Kidney epithelial cell (primary cell): ENCODE measurements around the gene SEPTIN12. TPM values are rescaled to one million over a fixed set of nuclear protein-coding genes. Genes with fewer than 3 reads are reported as not detected.

Experiments used
- DNase-seq: peaks from one replicate; pipeline ENCODE4 v3.0.0-alpha.2; 2010; ENCODE audit warnings: low read depth
- H3K27me3 ChIP-seq: 2 replicates; pipeline ENCODE4 v1.6.0; 2011; ENCODE audit warnings: low read length; ENCODE audit not compliant: control insufficient read depth, insufficient read depth
- H3K36me3 ChIP-seq: 2 replicates; pipeline ENCODE4 v1.5.1; 2011; ENCODE audit warnings: low read length; ENCODE audit not compliant: control insufficient read depth, insufficient read depth
- H3K4me3 ChIP-seq: 2 replicates; pipeline ENCODE4 v1.5.1; 2011; ENCODE audit warnings: low read depth, mild to moderate bottlenecking, control low read depth, low read length
- CTCF ChIP-seq: IDR thresholded peaks from 2 replicates; pipeline ENCODE4 v1.5.1; 2011; ENCODE audit warnings: mild to moderate bottlenecking, moderate library complexity, low read length, control low read depth, inconsistent platforms; ENCODE audit not compliant: insufficient read depth, poor library complexity, severe bottlenecking
- total RNA-seq: library from RNA; depleted of rRNA; stranded (reverse); fragments of >200 nt; gene quantifications from 2 replicates; pipeline ENCODE4 v1.2.3, GENCODE V29; 2015

The SEPTIN12 gene
- total RNA-seq, 1 donor from 2014 or later, result not detected

DNA sequence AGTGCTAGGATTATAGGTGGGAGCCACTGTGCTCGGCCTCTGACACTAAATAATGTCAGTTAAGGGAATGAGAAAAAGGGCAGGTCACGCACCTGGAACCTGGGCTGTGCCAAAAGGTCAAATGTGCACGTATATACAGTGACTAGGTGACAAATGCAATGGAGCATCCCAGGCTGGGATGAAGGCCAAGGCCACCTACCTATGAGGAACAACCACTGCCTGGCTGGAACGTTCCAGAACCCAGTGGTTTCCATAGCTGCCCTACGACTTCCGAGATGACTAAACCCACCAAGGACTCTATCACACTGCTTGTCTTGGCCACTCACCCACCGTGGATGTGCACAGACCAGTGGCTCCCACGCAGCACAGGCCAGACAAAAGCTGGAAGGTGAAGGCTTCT, 37.2 kb downstream of the SEPTIN12 start:
- Histone ChIP-seq H3K27me3 (no peaks in the 10 kb centered on the region), H3K4me3 (no peak overlapping the region), H3K36me3 (peaks cover 1% of the 10 kb centered on the region)
- no peak for DNase-seq
- no peak for TF ChIP-seq CTCF

- no peak for TF ChIP-seq CTCF
- Histone ChIP-seq H3K36me3 (peaks cover 1% of the 10 kb centered on the region), H3K4me3 (no peak overlapping the region), H3K27me3 (no peaks in the 10 kb centered on the region)
- no peak for DNase-seq
Measured at GRCh38 chr16:4749700-4750257, 38.4 kb downstream of the SEPTIN12 start.

DNA sequence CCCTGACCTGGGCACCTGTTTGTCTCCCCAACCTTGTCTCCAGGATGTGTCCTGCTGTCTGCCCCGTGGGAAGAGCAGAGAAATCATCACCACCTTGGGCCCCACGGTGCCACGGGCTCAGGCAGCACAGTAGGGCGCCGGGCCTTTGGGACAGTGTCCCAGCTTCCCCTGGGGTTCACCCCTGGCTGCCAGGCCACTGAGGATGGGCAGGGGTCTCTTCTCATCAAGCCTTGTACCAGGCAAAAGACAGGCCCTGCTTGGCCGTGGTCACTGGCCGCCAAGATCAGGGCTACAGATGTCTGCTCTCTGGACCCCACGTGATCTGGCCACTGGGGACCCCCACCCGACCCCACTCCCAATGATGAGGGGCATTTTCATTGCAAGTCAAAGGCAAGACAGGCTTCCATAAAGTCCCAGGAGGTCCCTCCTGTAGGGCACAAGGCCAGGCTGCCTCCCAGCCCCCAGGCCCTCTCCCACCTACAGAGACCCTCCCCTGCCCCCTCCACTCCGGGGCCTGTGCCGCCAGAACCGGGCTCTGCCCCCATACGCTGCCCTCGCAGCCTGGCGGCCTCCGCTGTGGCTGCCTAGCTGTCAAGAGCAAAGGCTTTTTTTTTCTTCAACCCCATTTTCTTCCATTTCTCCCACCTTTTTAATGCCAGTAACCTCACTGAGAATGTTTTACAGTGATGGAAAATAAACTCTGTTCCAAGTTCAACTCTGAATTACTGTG, 39.3 kb downstream of the SEPTIN12 start:
- no peak overlapping the region for H3K4me3 ChIP-seq
- TF ChIP-seq CTCF, result no peak
- H3K36me3 ChIP-seq, result peaks cover 1% of the 10 kb centered on the region
- no peaks in the 10 kb centered on the region for H3K27me3 ChIP-seq
- no peak for DNase-seq

DNA sequence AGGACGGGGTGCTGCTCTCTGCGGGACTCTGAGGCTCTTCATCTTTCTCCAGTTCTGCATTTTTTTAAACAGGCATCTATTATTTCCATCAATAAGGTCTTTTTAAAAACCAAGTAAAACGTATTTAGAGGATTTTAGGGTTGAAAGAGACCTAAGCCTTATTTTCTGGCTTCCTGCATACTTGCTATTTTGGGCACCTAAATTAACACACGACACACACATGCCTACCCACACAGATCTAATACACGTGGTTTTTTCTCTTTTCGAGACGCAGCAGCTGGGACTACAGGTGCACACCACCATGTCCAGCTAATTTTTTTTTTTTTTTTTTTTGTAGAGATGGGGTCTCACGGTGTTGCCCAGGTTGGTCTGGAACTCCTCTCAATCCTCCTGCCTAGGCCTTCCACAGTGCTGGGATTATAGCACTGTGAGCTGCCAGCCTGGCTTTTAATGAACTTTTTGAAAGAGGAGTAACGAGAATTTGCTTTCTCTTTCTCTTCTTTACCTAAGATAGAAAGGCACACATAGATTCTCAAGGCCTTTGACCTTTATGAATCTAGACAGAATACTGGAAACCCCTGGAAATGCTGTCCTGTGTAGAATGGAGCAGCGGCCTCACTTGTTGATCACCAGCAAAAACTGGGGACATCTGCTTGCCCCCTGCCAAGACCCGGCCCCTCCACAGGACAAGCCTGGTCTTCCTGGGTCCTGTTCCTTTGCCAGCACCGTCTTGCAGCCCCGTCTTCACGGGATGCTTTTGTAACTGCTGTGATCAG, 40.1 kb downstream of the SEPTIN12 start:
- no peak overlapping the region for H3K4me3 ChIP-seq
- no peak for TF ChIP-seq CTCF

GRCh38 chr16:4746991-4747574, 41.1 kb downstream of the SEPTIN12 start:
- H3K4me3 ChIP-seq, result no peak overlapping the region
- no peak for DNase-seq
- no peak for TF ChIP-seq CTCF
- H3K27me3 ChIP-seq, result peaks cover 3% of the 10 kb centered on the region
- H3K36me3 ChIP-seq, result peaks cover 1% of the 10 kb centered on the region

More for the DNA sequence above, 40.1 kb downstream of the SEPTIN12 start:
- Histone ChIP-seq H3K36me3 (peaks cover 1% of the 10 kb centered on the region), H3K27me3 (peaks cover 3% of the 10 kb centered on the region)
- no peak for DNase-seq
